T-cell (primary cell): Measurements from ENCODE around the gene PRDM16. TPM values are rescaled to one million over a fixed set of nuclear protein-coding genes. Genes with fewer than 3 reads are reported as not detected.

ENCODE experiments used
- ATAC-seq, 4 experiments: fragments of 200-7000 bp in 3 of 4; fragments of 150-1000 bp in 1 of 4; cut with Tn5 transposase; replicated peaks in 1 of 4; 1 replicate in 3 of 4; 2 replicates in 1 of 4; pipeline ENCODE4 v1.10.0; 2021; ENCODE audit warnings: moderate library complexity in 3 of 4, mild to moderate bottlenecking in 2 of 4, moderate number of reproducible peaks in 1 of 4
- CTCF ChIA-PET, 2 donors: fragments of 300-600 bp; sonication (Branson Sonifier 250); formaldehyde crosslinking; loops; one replicate each; lab custom pipeline; 2022; ENCODE audit warnings: antibody characterized with exemption in 2 of 2; lab: Charles Lee
- POLR2A ChIA-PET, 2 donors: fragments of 300-600 bp; sonication (Branson Sonifier 250); formaldehyde crosslinking; loops; one replicate each; lab custom pipeline; 2022; ENCODE audit warnings: antibody characterized with exemption in 2 of 2; lab: Charles Lee
- DNase-seq, 35 experiments: peaks; one replicate each; pipeline versions ENCODE4 v3.0.0 to v3.0.0-alpha.2; 2013 to 2023
- H3K27ac ChIP-seq: one replicate; pipeline ENCODE4 v1.5.1; 2013; ENCODE audit warnings: low read length
- H3K27me3 ChIP-seq, 2 experiments: replicated peaks in 1 of 2; 1 replicate in 1 of 2; 2 replicates in 1 of 2; pipeline versions ENCODE4 v1.6.1 to v1.7.0; 2013; ENCODE audit warnings: low read length in 1 of 2, mixed read lengths in 1 of 2; ENCODE audit not compliant: control insufficient read depth in 2 of 2, insufficient read depth in 2 of 2; ENCODE audit errors: extremely low read depth in 1 of 2
- H3K36me3 ChIP-seq, 2 donors: 1 replicate in 1 of 2; 2 replicates in 1 of 2; pipeline versions ENCODE4 v1.6.1 to v1.7.0; 2013; ENCODE audit warnings: low read length in 1 of 2; ENCODE audit not compliant: control insufficient read depth in 2 of 2, insufficient read depth in 1 of 2; ENCODE audit errors: extremely low read depth in 1 of 2
- H3K4me1 ChIP-seq, 2 experiments: 1 replicate in 1 of 2; 2 replicates in 1 of 2; pipeline versions ENCODE4 v1.6.1 to v1.7.0; 2013; ENCODE audit warnings: low read length in 2 of 2, mixed read lengths in 1 of 2; ENCODE audit not compliant: insufficient read depth in 2 of 2, control insufficient read depth in 1 of 2; ENCODE audit errors: extremely low read depth in 1 of 2
- H3K4me3 ChIP-seq, 2 donors: 1 replicate in 1 of 2; 2 replicates in 1 of 2; pipeline versions ENCODE4 v1.5.1 to v1.7.0; 2013; ENCODE audit warnings: mild to moderate bottlenecking in 2 of 2, low read length in 1 of 2, moderate library complexity in 1 of 2; ENCODE audit not compliant: control insufficient read depth in 1 of 2; ENCODE audit errors: extremely low read depth in 1 of 2
- H3K9me3 ChIP-seq: 2 replicates; pipeline ENCODE4 v1.7.0; 2013
- H3K27ac Mint-ChIP-seq, 2 donors: one replicate each; pipeline ENCODE4 v1.8.0; 2020 to 2021; ENCODE audit warnings: mild to moderate bottlenecking in 2 of 2, mixed read lengths in 2 of 2
- H3K27me3 Mint-ChIP-seq, 2 donors: one replicate each; pipeline ENCODE4 v1.8.0; 2021 to 2022; ENCODE audit warnings: mixed read lengths in 2 of 2
- H3K36me3 Mint-ChIP-seq: one replicate; pipeline ENCODE4 v1.8.0; 2021; ENCODE audit warnings: mixed read lengths
- H3K4me1 Mint-ChIP-seq, 3 donors: one replicate each; pipeline ENCODE4 v1.8.0; 2020 to 2022; ENCODE audit warnings: mixed read lengths in 3 of 3, mild to moderate bottlenecking in 1 of 3
- H3K4me3 Mint-ChIP-seq, 3 donors: one replicate each; pipeline ENCODE4 v1.8.0; 2020 to 2022; ENCODE audit warnings: mild to moderate bottlenecking in 3 of 3, mixed read lengths in 3 of 3, moderate library complexity in 3 of 3
- H3K9me3 Mint-ChIP-seq, 3 donors: one replicate each; pipeline ENCODE4 v1.8.0; 2020 to 2022; ENCODE audit warnings: mixed read lengths in 3 of 3
- WGBS: methylation state at CpG from one replicate; pipeline ENCODE4 v1.1.5; 2013; ENCODE audit warnings: missing lambda C conversion rate; ENCODE audit not compliant: insufficient coverage; 5-methylcytosine and 5-hydroxymethylcytosine counted together
- total RNA-seq, 35 experiments: library from RNA in 6 of 35; stranded (reverse) in 6 of 35; fragments of 120-200 nt in 1 of 35; gene quantifications; one replicate each; pipeline versions ENCODE4 v1.2.1 to v1.2.4 and lab custom pipeline; 2013 to 2026

Gene PRDM16
- total RNA-seq, 5 donors from 2014 or later (not counting 1 experiment from before 2014, with no cell fraction given), result 0.15 to 0.70 (median 0.24) TPM; not detected in 1

GRCh38 chr1:3035563-3036446 is 33.2 kb upstream of the PRDM16 start:
- ChIA-PET POLR2A (no interaction called here), CTCF (no interaction called here)
- Mint-ChIP-seq H3K27me3 (peaks cover 0 to 5% of the 10 kb centered on the region in 2 donors), H3K4me1 (peaks cover 21 to 33% (median 25%) of the 10 kb centered on the region in 3 donors), H3K27ac (no peak overlapping the region), H3K4me3 (no peak overlapping the region), H3K9me3 (no peaks in the 10 kb centered on the region), H3K36me3 (no peaks in the 10 kb centered on the region)
- Histone ChIP-seq H3K27me3 (peaks cover 0 to 37% of the 10 kb centered on the region in 2 experiments), H3K36me3 (no peaks in the 10 kb centered on the region), H3K27ac (no peak overlapping the region), H3K4me1 (peaks cover 29 to 49% of the 10 kb centered on the region in 2 experiments), H3K9me3 (no peaks in the 10 kb centered on the region), H3K4me3 (no peak overlapping the region)
- 83% methylated on average over 8 of the region's 19 CpGs for WGBS
- DNase-seq, result no peak
- no peak for ATAC-seq

GRCh38 chr1:3036447-3037280 is 32.3 kb upstream of the PRDM16 start:
- POLR2A ChIA-PET, result no interaction called here
- Mint-ChIP-seq H3K9me3 (no peaks in the 10 kb centered on the region), H3K4me1 (peaks cover 21 to 33% (median 25%) of the 10 kb centered on the region in 3 donors), H3K27ac (no peak overlapping the region), H3K36me3 (no peaks in the 10 kb centered on the region), H3K4me3 (no peak overlapping the region), H3K27me3 (peaks cover 0 to 2% of the 10 kb centered on the region in 2 donors)
- Histone ChIP-seq H3K4me1 (peaks cover 29 to 47% of the 10 kb centered on the region in 2 experiments), H3K36me3 (no peaks in the 10 kb centered on the region), H3K27me3 (peaks cover 0 to 29% of the 10 kb centered on the region in 2 experiments), H3K4me3 (no peak overlapping the region), H3K27ac (no peak overlapping the region), H3K9me3 (no peaks in the 10 kb centered on the region)
- 80% methylated on average over 11 of the region's 22 CpGs for WGBS
- ATAC-seq, result no peak
- CTCF ChIA-PET, result no interaction called here
- DNase-seq, result no peak

- Mint-ChIP-seq H3K27me3 (peaks cover 0 to 2% of the 10 kb centered on the region in 2 donors), H3K9me3 (no peaks in the 10 kb centered on the region), H3K27ac (no peak overlapping the region), H3K4me3 (no peak overlapping the region), H3K36me3 (no peaks in the 10 kb centered on the region), H3K4me1 (peaks cover 17 to 28% (median 22%) of the 10 kb centered on the region in 3 donors)
- Histone ChIP-seq H3K27ac (no peak overlapping the region), H3K4me1 (peaks cover 26 to 39% of the 10 kb centered on the region in 2 experiments), H3K36me3 (no peaks in the 10 kb centered on the region), H3K27me3 (peaks cover 0 to 23% of the 10 kb centered on the region in 2 experiments), H3K4me3 (no peak overlapping the region), H3K9me3 (no peaks in the 10 kb centered on the region)
- WGBS, result 79% methylated on average over 21 of the region's 32 CpGs
- ATAC-seq (no peak), DNase-seq (no peak)
- ChIA-PET CTCF (no interaction called here), POLR2A (no interaction called here)
Observed at GRCh38 chr1:3037281-3038040, 31.5 kb upstream of the PRDM16 start.

- H3K9me3 ChIP-seq, result no peaks in the 10 kb centered on the region
- Mint-ChIP-seq H3K4me3 (no peak overlapping the region), H3K9me3 (no peaks in the 10 kb centered on the region), H3K36me3 (no peaks in the 10 kb centered on the region), H3K27me3 (peaks cover 0 to 2% of the 10 kb centered on the region in 2 donors), H3K4me1 (peaks cover 14 to 22% (median 16%) of the 10 kb centered on the region in 3 donors), H3K27ac (no peak overlapping the region)
- ATAC-seq (no peak), DNase-seq (no peak)
- H3K4me3 ChIP-seq, result no peak overlapping the region
- no peaks in the 10 kb centered on the region for H3K36me3 ChIP-seq
- 95% methylated on average over 7 of the region's 11 CpGs for WGBS
- peaks cover 23 to 33% of the 10 kb centered on the region in 2 experiments for H3K4me1 ChIP-seq
- CTCF ChIA-PET, result no interaction called here
- POLR2A ChIA-PET, result no interaction called here
- H3K27me3 ChIP-seq, result peaks cover 0 to 23% of the 10 kb centered on the region in 2 experiments
- H3K27ac ChIP-seq, result no peak overlapping the region
Observed at GRCh38 chr1:3038113-3038551, 30.9 kb upstream of the PRDM16 start.

GRCh38 chr1:3038571-3039181 is 30.3 kb upstream of the PRDM16 start:
- peaks cover 0 to 25% of the 10 kb centered on the region in 2 experiments for H3K27me3 ChIP-seq
- peaks cover 0 to 2% of the 10 kb centered on the region in 2 donors for H3K27me3 Mint-ChIP-seq
- no peak overlapping the region for H3K27ac Mint-ChIP-seq
- CTCF ChIA-PET, result no interaction called here
- H3K4me1 Mint-ChIP-seq, result peaks cover 10 to 16% (median 10%) of the 10 kb centered on the region in 3 donors
- H3K4me3 ChIP-seq, result no peak overlapping the region
- no peak overlapping the region for H3K27ac ChIP-seq
- H3K9me3 ChIP-seq, result no peaks in the 10 kb centered on the region
- 81% methylated on average over 11 of the region's 19 CpGs for WGBS
- H3K4me1 ChIP-seq, result peaks cover 19 to 27% of the 10 kb centered on the region in 2 experiments
- no peaks in the 10 kb centered on the region for H3K36me3 Mint-ChIP-seq
- no peaks in the 10 kb centered on the region for H3K9me3 Mint-ChIP-seq
- no peaks in the 10 kb centered on the region for H3K36me3 ChIP-seq
- ATAC-seq (no peak), DNase-seq (no peak)
- H3K4me3 Mint-ChIP-seq, result no peak overlapping the region
- POLR2A ChIA-PET, result no interaction called here
